HEK293 (cell line): ENCODE measurements around the gene KRT73.

Experiments used
- CTCF ChIA-PET: fragments of 350-600 bp; formaldehyde crosslinking; extraction: SDS; loops from one replicate; lab custom pipeline; 2021; ENCODE audit warnings: antibody characterized with exemption; lab: Yijun Ruan, JAX
- POLR2A ChIA-PET: fragments of 300-600 bp; formaldehyde crosslinking; extraction: SDS; loops from one replicate; lab custom pipeline; 2020; ENCODE audit warnings: antibody characterized with exemption, inconsistent platforms; lab: Yijun Ruan, JAX
- H3K27ac ChIP-seq: fragments of 200-500 bp; sonication (Bioruptor generic); 2 replicates; pipeline ENCODE4 v1.5.1; 2014; ENCODE audit warnings: low read depth, low read length, control low read depth, inconsistent platforms; ENCODE audit errors: extremely low read depth
- H3K36me3 ChIP-seq, 2 experiments: fragments of 200-500 bp in 1 of 2; sonication (Bioruptor generic) in 1 of 2; 1 replicate in 1 of 2; 2 replicates in 1 of 2; pipeline ENCODE4 v1.5.1; 2014 to 2017; ENCODE audit warnings: inconsistent platforms in 2 of 2, low read length in 2 of 2; ENCODE audit not compliant: control insufficient read depth in 2 of 2, insufficient read depth in 1 of 2
- H3K4me1 ChIP-seq: fragments of 200-500 bp; sonication (Bioruptor generic); 2 replicates; pipeline ENCODE4 v1.5.1; 2014; ENCODE audit warnings: mild to moderate bottlenecking, low read length, inconsistent platforms; ENCODE audit not compliant: control insufficient read depth, insufficient read depth
- H3K4me3 ChIP-seq: 2 replicates; pipeline ENCODE4 v1.5.1; 2011; ENCODE audit warnings: low read depth, mild to moderate bottlenecking, control low read depth, low read length, moderate library complexity
- H3K9me3 ChIP-seq: fragments of 200-500 bp; sonication (Bioruptor generic); 2 replicates; pipeline ENCODE4 v1.5.1; 2014; ENCODE audit warnings: low read depth, low read length, inconsistent platforms; ENCODE audit not compliant: control insufficient read depth, insufficient read depth
- BCL11A ChIP-seq: fragments of 450-650 bp; formaldehyde crosslinking; IDR thresholded peaks from 2 replicates; pipeline ENCODE4 v1.5.1; 2016; ENCODE audit warnings: low read depth, missing biosample characterization, missing genetic modification characterization
- PRDM10 ChIP-seq: fragments of 450-650 bp; formaldehyde crosslinking; IDR thresholded peaks from 2 replicates; pipeline ENCODE4 v1.5.1; 2016; ENCODE audit warnings: missing biosample characterization, missing genetic modification characterization
- PRDM2 ChIP-seq: fragments of 450-650 bp; formaldehyde crosslinking; IDR thresholded peaks from 2 replicates; pipeline ENCODE4 v1.5.1; 2016; ENCODE audit warnings: missing biosample characterization, missing genetic modification characterization, borderline replicate concordance
- REST ChIP-seq: fragments of 450-650 bp; formaldehyde crosslinking; IDR thresholded peaks from 2 replicates; pipeline ENCODE4 v1.5.1; 2016; ENCODE audit warnings: missing biosample characterization, missing genetic modification characterization
- TRIM28 ChIP-seq: IDR thresholded peaks from 2 replicates; pipeline ENCODE4 v1.6.1; 2011; ENCODE audit warnings: low read length, control low read depth, borderline replicate concordance
- ZIC2 ChIP-seq: fragments of 450-650 bp; formaldehyde crosslinking; IDR thresholded peaks from 2 replicates; pipeline ENCODE4 v1.5.1; 2016; ENCODE audit warnings: missing biosample characterization, missing genetic modification characterization
- ZNF138 ChIP-seq: fragments of 450-650 bp; formaldehyde crosslinking; IDR thresholded peaks from 2 replicates; pipeline ENCODE4 v1.5.1; 2016; ENCODE audit warnings: missing biosample characterization, missing genetic modification characterization, borderline replicate concordance
- ZNF341 ChIP-seq: fragments of 450-650 bp; formaldehyde crosslinking; IDR thresholded peaks from 2 replicates; pipeline ENCODE4; 2016; ENCODE audit warnings: low read depth, missing biosample characterization, missing genetic modification characterization
- ZNF366 ChIP-seq: fragments of 450-650 bp; formaldehyde crosslinking; conservative IDR thresholded peaks from 2 replicates; pipeline ENCODE4 v1.5.1; 2016; ENCODE audit warnings: missing biosample characterization, missing genetic modification characterization
- ZNF510 ChIP-seq: fragments of 450-650 bp; formaldehyde crosslinking; IDR thresholded peaks from 2 replicates; pipeline ENCODE4 v1.5.1; 2018; ENCODE audit warnings: mild to moderate bottlenecking, missing genetic modification characterization, missing biosample characterization; ENCODE audit not compliant: insufficient replicate concordance
- ZNF514 ChIP-seq: fragments of 450-650 bp; formaldehyde crosslinking; IDR thresholded peaks from 2 replicates; pipeline ENCODE4 v1.5.1; 2016; ENCODE audit warnings: missing biosample characterization, missing genetic modification characterization
- ZNF530 ChIP-seq: fragments of 450-650 bp; formaldehyde crosslinking; IDR thresholded peaks from 2 replicates; pipeline ENCODE4 v1.5.1; 2016; ENCODE audit warnings: low read depth, missing biosample characterization, missing genetic modification characterization
- ZNF623 ChIP-seq: fragments of 450-650 bp; formaldehyde crosslinking; IDR thresholded peaks from 2 replicates; pipeline ENCODE4 v1.5.1; 2016; ENCODE audit warnings: missing biosample characterization, missing genetic modification characterization
- ZNF843 ChIP-seq: fragments of 450-650 bp; formaldehyde crosslinking; IDR thresholded peaks from 2 replicates; pipeline ENCODE4 v1.5.1; 2016; ENCODE audit warnings: missing biosample characterization, missing genetic modification characterization
- TF ChIP-seq, protein P1 (sequence below): fragments of 450-650 bp; formaldehyde crosslinking; conservative IDR thresholded peaks from 2 replicates; pipeline ENCODE4 v1.5.1; 2016; ENCODE audit warnings: low read depth, missing biosample characterization, missing genetic modification characterization

Gene KRT73

DNA sequence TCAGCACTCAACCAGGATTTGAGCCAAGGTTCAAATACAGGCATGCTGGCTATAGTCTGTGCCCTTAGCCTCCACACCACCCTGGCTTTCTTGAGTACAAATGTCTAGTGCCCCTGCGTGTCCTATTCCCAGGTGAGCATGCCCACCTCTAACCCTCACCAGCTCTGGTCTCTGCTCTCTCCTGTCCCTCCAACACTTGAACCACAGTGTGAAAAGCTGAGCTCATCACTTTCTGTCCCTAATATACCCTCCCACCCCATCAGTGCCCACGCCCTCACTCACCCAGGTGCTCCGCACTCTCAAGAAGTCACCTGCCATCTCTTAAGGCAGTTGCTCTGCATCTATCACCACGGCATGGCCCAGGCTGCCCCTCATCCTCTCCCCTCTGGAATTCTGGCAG, 58.4 kb downstream of the KRT73 start:
- CTCF ChIA-PET, result interaction anchor here (0.7 to 1.3 kb wide), 3 partner anchors 17 to 306 kb away, joined by 3 to 4 read pairs (median 3); no protein-coding TSS in a partner anchor
- Histone ChIP-seq H3K4me1 (no peaks in the 10 kb centered on the region), H3K36me3 (no peaks in the 10 kb centered on the region), H3K9me3 (no peaks in the 10 kb centered on the region), H3K27ac (no peak overlapping the region), H3K4me3 (no peak overlapping the region)
- POLR2A ChIA-PET, result no interaction called here
- TF ChIP-seq ZNF138, result no peak

DNA sequence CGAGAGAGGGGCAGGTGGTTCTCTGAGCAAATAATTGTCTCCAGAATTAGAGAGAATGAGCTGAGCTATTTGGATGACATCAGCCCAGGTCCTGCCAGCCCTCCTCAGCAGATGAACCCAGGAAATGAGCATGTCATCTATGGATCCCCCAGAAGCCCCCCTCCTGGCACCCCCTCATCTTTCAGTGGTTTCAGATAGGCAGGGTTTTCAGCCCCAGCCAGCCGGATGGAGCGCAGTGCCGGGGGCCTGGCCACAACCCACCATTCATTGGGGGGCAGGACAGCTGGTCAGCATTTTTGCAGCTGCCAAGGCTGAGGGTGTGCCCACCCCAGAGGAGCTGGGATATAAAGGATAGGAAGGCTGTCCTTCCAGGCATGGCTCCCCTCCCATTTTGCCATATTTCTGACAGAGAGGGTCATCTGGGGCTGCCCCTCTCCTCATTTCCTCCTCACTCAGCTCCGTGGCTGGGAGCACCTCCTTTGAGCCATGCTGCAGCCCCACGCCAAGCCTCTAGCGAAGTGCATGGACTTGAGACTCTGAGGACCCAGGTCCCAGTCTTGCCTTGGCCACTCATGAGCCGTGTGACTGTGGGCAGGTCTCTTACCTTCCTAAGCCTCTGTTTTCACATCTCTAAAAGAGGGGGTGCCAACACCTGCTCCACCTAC, 59.4 kb downstream of the KRT73 start:
- Histone ChIP-seq H3K36me3 (no peaks in the 10 kb centered on the region), H3K4me3 (no peak overlapping the region), H3K9me3 (no peaks in the 10 kb centered on the region), H3K27ac (no peak overlapping the region), H3K4me1 (no peaks in the 10 kb centered on the region)
- CTCF ChIA-PET, result interaction anchor here (0.7 kb wide), 1 partner anchor 158 kb away, joined by 3 read pairs; no protein-coding TSS in a partner anchor
- POLR2A ChIA-PET, result no interaction called here
- TF ChIP-seq ZNF510 (tag by site-specific recombination), result no peak
- no peak for TF ChIP-seq TRIM28
- no peak for TF ChIP-seq ZNF623 (tag by site-specific recombination)
- no peak for TF ChIP-seq PRDM10 (tag by site-specific recombination)
- no peak for TF ChIP-seq ZNF514
- no peak for TF ChIP-seq PRDM2 (tag by site-specific recombination)
- no peak for TF ChIP-seq ZNF341
- TF ChIP-seq REST (tag by site-specific recombination), result no peak
- no peak for TF ChIP-seq ZIC2 (tag by site-specific recombination)
- no peak for TF ChIP-seq ZNF843
- TF ChIP-seq ZNF366 (tag by site-specific recombination), result no peak
- no peak for TF ChIP-seq BCL11A (tag by site-specific recombination)
- no peak for TF ChIP-seq ZNF530 (tag by site-specific recombination)
- TF ChIP-seq, protein P1, sequence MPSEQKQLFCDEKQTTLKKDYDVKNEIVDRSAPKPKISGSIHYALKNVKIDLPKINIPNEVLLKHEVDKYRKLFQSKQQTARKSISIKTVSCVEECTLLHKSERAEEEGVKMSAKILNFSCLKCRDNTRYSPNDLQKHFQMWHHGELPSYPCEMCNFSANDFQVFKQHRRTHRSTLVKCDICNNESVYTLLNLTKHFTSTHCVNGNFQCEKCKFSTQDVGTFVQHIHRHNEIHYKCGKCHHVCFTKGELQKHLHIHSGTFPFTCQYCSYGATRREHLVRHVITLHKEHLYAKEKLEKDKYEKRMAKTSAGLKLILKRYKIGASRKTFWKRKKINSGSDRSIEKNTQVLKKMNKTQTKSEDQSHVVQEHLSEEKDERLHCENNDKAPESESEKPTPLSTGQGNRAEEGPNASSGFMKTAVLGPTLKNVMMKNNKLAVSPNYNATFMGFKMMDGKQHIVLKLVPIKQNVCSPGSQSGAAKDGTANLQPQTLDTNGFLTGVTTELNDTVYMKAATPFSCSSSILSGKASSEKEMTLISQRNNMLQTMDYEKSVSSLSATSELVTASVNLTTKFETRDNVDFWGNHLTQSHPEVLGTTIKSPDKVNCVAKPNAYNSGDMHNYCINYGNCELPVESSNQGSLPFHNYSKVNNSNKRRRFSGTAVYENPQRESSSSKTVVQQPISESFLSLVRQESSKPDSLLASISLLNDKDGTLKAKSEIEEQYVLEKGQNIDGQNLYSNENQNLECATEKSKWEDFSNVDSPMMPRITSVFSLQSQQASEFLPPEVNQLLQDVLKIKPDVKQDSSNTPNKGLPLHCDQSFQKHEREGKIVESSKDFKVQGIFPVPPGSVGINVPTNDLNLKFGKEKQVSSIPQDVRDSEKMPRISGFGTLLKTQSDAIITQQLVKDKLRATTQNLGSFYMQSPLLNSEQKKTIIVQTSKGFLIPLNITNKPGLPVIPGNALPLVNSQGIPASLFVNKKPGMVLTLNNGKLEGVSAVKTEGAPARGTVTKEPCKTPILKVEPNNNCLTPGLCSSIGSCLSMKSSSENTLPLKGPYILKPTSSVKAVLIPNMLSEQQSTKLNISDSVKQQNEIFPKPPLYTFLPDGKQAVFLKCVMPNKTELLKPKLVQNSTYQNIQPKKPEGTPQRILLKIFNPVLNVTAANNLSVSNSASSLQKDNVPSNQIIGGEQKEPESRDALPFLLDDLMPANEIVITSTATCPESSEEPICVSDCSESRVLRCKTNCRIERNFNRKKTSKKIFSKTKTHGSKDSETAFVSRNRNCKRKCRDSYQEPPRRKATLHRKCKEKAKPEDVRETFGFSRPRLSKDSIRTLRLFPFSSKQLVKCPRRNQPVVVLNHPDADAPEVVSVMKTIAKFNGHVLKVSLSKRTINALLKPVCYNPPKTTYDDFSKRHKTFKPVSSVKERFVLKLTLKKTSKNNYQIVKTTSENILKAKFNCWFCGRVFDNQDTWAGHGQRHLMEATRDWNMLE, result no peak
